ENCODE results near the gene FOXM1.
A peak's percentile ranks its signal among the peaks of the same experiment; 100 is the strongest.

FOXM1 gene

DNA sequence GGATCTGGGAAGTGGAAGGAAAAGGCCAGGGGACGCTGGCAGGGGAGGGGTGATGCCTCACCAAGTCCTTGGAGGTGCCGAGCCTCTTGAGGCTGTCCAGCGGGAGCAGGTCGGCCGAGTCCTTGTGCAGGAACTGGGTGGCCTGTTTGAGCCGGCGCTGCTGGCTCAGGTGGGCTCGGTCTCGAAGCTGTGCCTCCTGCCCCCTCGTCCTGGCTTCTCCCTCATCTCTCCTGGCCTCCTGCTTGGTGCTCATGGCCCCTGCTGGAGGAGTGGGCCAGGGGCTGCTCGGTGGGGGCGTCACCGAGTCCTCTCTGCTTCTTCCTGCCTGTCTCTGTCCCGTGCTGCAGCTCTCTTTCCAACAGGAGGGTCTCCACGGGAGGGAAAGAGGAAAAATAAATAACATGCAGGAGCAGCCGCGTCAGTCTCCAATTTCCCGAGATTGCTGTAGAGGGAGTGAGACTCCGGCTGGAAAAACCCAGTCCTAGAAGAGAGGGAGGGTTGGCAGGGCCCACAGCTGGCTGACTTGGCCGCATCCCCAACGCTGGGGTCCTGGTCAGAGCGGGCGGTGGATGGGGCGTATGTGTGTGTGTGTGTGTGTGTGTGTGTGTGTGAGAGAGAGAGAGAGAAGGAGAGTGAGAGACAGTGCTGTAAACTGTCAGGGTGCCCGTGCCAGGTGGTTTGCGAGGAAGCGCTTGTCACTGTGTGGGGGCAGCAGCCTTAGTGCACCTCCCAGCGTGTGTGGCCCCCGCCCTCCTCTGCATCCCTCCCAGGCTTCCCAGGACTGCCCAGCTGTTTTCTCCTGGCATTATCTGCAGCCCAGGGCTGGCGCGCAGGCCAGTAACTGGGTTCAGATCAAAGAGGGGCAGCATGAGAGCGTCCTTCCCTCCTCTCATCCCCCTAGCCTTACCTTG is 42.1 kb downstream of the FOXM1 start, which contains the start of gene NRIP2:
TSS of gene NRIP2 (minus strand) at position 455 of the 911 bp plus-strand sequence. CDS start at position 403, 52 bp downstream.
- DNase-seq, result no peak

DNA sequence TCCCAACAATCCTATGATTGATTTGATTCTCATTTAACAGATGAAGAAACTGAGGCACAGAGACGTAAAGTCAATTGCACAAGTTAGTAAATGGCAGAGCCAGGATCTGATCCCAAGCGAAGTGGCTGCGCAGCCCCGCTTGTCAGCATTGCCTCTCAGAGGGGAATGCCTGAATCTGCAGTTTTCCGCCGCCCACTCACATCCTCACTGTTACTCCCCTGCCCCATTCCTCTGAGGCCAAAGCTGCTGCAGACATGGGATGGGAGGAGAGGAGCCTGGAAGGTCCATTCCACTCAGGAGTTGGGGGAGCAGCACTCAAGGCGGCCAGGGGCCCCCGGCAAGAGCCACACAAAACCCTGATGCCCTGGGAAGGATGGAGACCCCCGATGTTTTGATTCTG is 43.2 kb downstream of the FOXM1 start:
- DNase-seq, result no peak

GRCh38 chr12:2833327-2833726 is 43.6 kb downstream of the FOXM1 start:
- no peak for DNase-seq

- no peak for DNase-seq
Observed at GRCh38 chr12:2832550-2833127, 44.3 kb downstream of the FOXM1 start.

- DNase-seq, result no peak
Observed at GRCh38 chr12:2829275-2829674, 47.7 kb downstream of the FOXM1 start.

GRCh38 chr12:2826721-2827515 is 50.1 kb downstream of the FOXM1 start:
- no peak for DNase-seq

DNA sequence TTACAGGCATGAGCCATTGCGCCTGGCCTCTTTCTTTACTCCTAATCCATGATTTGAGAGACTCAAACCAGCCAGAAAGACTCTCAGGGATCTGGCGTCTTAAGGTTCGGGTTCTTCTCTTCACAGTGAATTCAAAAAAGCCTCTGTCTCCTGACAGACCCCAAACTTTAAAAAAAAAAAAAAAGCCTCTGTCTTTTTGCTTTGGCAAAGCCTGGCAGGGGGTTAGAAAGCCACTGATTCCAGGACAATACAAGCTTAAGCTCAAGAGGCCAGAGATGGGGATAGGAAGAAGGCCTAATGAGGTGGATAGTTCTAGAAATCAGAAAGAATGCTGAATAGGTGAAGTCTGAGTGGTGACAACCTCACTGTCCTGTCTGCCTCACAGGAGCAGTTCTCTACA is 50.9 kb downstream of the FOXM1 start:
- DNase-seq, result no peak

DNA sequence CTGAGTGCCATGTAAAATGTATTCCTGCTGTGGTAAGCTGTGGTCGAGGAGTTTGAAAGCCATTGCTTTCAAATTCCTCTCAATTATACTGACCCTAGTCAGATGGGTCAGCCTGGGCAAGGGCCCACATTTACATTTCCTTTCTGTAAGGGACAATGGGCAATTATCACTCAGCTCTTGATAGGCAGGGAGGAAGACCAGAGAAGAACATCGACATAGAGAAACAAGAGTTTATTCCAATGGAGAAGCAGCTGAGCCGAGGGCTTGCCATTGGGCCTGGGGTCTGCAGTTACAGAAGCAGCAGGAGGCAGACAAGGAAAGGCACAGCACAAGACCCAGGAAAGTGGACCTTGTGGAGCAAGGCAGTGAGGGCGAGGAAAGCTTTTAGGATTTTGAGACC is 51.8 kb downstream of the FOXM1 start:
- DNase-seq, result no peak

- DNase-seq, result no peak
Observed at GRCh38 chr12:2824541-2824940, 52.4 kb downstream of the FOXM1 start.

DNA sequence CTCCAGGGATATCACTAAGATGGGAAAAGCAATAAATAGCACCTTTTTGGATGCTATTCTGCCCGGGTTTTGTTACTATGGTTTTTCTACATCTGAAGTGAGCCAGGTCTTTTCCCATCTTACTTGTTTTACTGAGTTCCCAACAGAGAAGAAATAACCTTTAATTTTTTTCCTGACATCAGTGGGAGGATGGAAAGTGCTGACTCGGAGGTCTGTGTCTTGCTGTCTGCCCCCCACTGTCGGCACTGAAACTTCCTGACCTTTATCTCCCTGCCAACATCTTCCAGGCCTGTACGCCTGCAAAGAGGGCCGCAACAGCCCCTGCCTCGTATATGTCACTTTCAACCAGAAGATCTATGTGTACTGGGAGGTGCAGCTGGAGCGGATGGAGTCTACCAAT is 53.5 kb downstream of the FOXM1 start:
- no peak for DNase-seq

GRCh38 chr12:2820432-2820831 is 56.5 kb downstream of the FOXM1 start:
- no peak for DNase-seq

DNA sequence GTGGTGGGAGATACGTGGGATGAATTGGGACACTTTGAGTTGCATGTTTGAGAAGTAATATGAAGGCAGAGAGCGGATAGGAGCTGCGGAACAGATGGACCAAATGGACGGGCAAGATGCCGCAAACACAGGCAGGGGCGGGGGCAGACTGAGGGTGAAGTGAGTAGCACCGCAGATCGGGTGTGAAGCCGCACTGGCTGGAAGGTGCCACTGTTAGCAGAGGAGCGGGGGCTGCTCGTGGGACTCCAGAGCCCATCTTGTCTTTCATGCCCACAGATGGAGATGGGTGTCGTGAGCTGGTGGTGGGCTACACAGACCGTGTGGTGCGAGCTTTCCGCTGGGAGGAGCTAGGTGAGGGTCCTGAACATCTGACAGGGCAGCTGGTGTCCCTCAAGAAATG is 57.2 kb downstream of the FOXM1 start:
- no peak for DNase-seq

- DNase-seq, result no peak
Observed at GRCh38 chr12:2813214-2814185, 63.5 kb downstream of the FOXM1 start.

DNA sequence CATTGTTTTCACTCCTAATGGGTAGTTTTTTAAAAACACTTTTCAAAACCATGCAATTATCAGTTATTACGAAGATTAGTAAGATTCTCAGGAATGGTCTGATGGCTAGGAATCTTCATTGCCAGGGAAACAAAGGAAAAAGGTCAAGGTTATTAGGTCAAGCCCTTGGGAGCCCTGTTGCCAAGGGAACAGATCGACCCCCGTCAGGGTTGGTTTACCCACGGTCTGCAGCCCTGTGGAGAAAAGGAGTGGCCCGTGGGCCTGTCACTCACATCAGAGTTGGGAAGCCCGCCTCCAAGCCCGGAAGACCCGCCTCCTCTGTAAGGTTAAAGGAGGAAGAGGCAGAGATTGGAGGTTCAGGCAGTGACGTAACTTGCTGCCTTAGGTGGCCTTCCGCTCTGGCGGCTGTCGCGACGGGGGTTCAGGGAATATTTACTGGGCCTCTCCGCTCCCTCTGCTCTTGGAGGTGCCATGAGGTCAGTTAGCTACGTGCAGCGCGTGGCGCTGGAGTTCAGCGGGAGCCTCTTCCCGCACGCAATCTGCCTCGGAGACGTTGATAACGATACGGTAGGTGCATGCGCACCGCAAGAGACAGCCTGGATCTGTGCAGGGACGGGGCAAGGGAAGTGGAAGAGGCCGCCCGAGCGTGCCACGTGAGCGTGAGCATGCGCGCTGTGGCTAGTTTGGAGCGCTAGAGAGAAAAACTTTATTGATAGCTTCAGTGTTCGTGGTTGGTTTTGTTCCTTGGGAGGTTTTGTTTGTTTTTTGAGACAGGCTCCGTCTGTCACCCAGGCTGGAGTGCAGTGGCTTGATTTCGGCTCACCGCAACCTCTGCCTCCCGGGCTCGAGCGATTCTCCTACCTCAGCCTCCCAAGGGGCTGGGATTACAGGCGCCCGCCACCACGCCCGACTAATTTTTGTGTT is 64.4 kb downstream of the FOXM1 start, which contains the start of gene ITFG2:
TSS of gene ITFG2 (plus strand) at position 379 of the 924 bp plus-strand sequence. CDS start at position 472, 93 bp downstream.
- DNase-seq, result peak; percentile 34

- DNase-seq, result no peak
Observed at GRCh38 chr12:2811801-2812200, 65.2 kb downstream of the FOXM1 start.

All from cortex of kidney (tissue), 1 donor.